ENCODE measurements around the gene ZNF384.
"Not testable (repeated sequence)": the region's sequence is repeated elsewhere in the genome, so short reads cannot be mapped to it uniquely, and the experiment has no call there.

The ZNF384 gene

DNA sequence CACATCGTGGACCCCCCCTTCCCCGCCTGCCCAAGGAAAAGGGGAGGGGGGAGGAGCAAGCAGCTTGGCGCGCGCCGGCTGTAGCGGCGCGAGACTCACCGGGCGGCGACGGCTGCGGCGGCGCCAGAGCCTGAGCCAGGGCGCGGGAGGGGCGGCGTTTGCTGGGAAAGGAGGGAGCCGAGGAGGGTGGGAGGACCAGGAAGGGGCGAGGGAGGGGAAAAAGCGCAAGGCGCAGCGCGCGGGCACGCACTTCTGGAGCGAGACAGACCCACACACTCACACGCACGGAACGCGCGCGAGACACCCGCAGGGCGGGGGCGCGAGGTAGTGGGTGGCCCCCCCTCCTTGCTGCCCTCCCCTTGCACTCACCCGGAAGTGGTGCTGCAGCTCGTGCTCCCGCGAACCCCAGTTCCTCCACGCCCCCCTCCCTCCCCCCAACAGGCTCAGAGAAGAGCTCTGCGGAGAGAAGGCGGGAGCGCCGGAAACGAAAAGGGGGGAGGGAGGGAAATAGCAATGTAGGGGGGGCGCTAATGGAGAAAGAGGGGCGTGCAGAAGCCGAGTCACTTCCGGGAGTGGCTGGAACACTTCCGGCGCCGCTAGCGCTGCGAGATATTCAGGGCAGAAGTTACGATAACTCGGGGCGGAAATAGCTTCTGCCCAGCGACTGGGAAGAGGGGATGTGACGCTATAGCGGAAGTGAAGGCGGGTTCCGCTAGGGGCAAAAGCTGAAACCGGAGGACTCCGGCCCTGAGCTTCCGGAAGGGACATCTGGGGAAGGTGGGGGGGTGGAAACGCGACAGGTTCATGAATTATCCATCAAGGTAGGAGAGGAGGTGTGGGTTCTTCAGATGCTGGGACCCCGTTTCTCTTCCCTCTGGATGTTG lies at the start of gene ZNF384:
ZNF384 (minus strand) TSS at position 377 of the 884 bp plus-strand sequence. CDS start 9,855 bp downstream, outside the sequence.
- peak; percentile 87 for DNase-seq

DNA sequence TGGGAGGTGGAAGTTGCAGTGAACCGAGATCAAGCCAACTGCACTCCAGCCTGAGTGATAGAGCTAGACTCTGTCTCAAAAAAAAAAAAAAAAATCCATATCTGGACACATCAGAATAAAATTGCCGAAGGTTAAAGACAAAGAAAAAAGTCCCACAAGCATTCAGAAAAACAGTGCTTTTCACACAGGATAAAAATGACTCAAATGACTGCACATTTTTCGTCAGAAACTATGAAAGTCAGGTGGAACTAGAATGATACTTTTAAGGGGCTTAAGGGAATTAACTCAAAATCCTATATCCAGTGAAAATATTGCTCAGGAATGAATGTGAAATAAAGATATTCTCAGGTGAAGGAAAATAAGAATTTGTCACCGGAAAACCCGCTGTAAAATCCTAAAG lies 47.6 kb upstream of the ZNF384 start:
- DNase-seq, result no peak

GRCh38 chr12:6735448-6736191 lies 46.4 kb upstream of the ZNF384 start:
- peak; percentile 25 for DNase-seq

DNA sequence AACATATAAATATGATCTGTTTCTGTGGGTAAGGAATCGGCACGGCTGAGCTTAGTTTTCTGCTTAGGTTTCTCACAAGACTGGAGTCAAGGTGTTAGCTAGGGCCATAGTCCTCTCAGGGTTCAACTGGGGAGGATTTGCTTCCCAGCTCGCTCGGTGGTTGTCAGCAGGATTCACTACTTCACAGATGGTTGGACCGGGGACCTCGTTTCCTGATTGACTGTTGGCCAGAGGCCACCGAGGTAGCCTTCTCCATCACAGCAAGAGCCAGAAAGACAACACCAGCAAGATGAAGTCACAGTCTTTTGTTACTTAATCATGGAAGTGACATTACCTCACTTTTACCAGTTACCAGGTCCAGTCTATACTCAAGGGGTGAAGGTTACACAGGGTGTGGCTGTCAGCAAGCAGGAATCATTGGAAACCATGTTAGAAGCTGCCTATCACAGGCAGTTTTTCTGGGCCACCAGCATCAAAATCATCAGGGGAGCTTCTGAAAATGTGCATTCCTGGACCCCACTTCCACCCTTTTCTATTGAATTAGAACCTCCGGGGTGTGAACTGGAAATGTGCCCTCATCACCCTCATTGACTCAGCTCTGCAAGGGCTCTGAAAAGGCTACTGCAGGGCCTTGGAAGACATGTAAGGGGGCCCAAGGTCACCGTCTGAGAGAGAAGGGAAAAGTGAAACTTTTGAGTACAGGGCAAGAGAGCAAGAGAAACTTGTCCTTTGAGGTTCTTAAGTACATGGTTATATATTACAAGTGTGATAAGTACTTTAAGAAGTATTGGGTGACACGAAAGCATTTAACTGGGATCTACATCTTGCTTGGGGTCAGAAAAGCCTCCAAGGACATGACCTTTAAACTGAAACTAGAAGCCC lies 45.6 kb upstream of the ZNF384 start:
- no peak for DNase-seq

DNA sequence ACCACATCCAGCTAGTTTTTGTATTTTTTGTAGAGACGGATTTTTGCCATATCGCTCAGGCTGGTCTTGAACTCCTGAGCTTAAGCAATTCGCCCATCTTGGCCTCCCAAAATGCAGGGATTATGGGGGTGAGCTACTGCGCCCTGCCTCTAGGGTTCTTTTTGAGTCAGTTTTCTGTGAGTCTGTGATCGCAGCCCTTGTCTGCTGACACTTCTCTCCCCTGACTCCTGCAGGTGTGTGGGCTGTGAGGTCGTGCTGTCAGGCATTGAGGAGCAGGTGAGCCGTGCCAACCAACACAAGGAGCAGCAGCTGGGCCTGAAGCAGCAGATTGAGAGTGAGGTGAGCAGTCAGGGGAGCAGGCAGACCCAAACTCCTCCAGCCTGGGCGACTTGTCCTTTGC lies 41.0 kb upstream of the ZNF384 start:
- DNase-seq, result no peak

DNA sequence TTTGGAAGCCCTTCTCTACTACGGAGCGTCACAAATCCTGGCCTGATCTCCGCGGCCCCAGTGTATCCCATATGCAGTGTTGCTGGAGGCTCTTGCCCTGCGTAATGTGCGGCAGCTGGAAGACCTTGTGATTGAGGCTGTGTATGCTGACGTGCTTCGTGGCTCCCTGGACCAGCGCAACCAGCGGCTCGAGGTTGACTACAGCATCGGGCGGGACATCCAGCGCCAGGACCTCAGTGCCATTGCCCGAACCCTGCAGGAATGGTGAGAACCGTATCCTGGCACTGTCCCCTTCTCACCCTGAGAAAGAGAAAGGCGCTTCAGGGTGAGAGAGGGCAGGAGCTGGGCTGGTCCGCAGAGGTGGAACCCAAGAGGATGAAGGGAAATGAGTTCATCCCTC lies 40.0 kb upstream of the ZNF384 start:
- no peak for DNase-seq

DNA sequence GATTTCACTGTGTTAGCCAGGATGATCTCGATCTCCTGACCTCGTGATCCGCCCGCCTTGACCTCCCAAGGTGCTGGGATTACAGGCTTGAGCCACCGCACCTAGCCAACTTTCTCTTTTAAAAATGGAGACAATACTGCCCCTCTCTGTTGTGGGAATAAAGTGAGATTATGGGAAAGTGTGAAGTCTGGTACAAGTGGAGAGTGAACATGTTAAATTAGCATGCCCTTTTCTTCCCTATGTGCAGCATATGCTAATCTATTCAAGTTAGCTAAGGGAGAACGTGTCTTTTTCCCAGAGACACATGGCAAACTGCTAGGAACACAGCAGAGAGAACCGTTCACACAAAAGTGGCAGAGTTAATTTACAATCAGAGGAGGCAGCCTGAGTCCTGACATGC lies 36.2 kb upstream of the ZNF384 start:
- no peak for DNase-seq

DNA sequence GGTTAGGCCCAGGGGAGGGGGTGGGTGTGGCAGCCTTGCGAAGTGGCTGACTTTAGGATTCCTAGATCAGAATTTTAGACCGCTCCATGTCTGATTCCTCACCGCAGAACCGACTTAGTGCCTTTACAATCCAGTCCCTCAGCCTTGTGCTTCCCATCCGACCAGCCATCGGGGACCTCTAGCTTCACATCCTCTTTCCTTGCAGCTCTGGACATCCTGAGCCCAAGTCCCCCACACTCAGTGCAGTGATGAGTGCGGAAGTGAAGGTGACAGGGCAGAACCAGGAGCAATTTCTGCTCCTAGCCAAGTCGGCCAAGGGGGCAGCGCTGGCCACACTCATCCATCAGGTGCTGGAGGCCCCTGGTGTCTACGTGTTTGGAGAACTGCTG lies 35.2 kb upstream of the ZNF384 start:
- DNase-seq, result no peak

DNA sequence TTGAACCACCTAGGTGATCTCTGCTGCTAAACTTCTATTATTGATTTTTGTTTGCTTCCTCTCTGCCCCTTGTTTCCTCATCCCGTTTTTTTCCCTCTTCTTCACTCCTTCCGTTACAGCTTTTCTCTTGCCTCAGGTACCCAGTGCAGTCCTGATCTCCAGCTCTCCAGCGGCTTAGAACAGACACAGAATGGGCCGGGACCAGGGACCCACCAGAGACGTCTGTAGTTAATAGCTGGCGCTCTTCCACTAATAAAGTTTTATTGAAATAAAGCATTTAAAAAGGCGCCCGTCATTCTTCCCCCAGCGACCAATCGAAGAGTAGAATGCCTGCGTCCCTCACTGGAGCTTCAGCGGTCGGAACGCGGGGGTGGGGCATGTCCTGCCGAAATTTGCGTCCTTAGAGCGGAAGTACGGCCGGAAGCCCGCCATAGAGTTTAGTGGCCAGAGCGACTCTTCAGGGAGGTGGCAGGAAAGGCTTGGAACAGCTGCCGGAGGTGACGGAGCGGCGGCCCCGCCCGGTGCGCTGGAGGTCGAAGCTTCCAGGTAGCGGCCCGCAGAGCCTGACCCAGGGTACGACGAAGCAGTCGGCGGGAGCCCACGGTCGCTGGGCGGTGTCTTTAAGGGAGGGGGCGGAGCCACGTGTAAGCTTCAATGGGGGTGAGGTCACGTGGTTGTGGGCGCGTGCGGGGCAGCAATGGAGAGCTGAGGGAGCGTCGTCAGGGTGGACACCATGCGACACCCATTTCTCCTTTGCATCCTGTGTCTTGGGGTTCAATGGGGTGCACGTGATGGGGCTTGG lies 34.6 kb upstream of the ZNF384 start, which contains the start of gene COPS7A:
COPS7A (plus strand) TSS at position 440 of the 802 bp plus-strand sequence. CDS start 611 bp downstream, outside the sequence.
- peak; percentile 91 for DNase-seq

GRCh38 chr12:6722863-6723262 lies 33.7 kb upstream of the ZNF384 start:
- no peak for DNase-seq

- no peak for DNase-seq
Measured at GRCh38 chr12:6716874-6717437, 27.8 kb upstream of the ZNF384 start.

GRCh38 chr12:6716031-6716873 lies 27.1 kb upstream of the ZNF384 start:
- DNase-seq, result not testable (repeated sequence)

GRCh38 chr12:6708960-6709394 lies 19.8 kb upstream of the ZNF384 start:
- DNase-seq, result no peak

- DNase-seq, result not testable (repeated sequence)
Measured at GRCh38 chr12:6708351-6708750, 19.2 kb upstream of the ZNF384 start.

DNA sequence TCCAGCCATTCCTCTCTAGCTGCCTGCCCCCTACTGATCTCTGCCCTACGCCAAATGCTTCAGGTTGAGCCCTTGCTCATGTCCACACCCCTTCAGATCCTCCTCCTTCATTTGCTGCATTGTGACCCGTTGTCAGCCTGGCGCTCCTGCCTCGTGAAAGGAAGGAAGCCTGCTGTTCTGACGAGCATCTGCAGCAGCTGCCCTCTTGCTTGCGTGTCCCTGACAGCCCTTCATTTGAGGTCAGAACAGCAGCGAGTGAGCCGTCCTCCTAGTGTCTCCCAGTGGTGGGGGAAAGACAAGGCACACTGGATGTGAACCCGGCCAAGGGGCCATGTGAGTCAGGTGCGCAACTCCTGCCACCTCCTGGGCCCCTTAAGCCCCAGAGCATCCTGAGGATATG lies 14.5 kb upstream of the ZNF384 start:
- no peak for DNase-seq

GRCh38 chr12:6701078-6701768 lies 12.0 kb upstream of the ZNF384 start:
- no peak for DNase-seq

GRCh38 chr12:6700646-6701051 lies 11.5 kb upstream of the ZNF384 start, which contains the start of gene PIANP:
Gene PIANP (minus strand): TSS chr12:6700815. CDS start chr12:6698061, 2,754 bp downstream.
- peak; percentile 51 for DNase-seq

DNA sequence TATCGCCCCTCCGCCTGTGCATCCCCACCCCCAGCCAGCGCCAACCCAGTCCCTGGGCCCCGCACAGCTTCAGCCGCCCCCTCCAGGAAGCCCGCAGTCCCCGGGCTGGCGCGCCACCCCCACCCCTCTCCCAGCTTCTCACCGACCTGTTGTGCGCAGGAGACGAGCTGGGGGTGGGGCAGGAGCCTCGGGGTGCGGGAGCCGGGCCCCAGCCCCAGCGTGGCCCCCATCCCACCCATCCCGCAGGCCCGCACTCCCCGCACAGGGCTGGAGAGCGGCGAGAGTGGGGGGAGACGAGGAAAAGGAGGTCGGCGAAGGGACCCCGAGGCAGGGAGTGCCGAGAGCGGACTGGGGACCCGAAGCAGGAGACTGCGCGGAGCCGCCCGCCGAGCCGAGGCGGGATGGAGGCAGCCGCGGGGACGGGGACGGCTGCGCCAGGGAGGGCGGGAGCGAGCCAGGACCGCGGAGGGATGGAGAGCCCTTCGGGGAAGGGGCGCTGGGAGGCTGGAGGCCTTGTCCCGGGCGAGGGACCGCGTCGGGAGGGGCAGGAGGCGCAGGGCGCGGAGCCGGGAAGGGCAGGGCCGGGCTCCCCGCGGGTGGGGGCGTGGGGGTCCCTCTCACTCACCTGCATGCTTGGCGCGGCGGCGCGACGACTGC lies 10.9 kb upstream of the ZNF384 start:
- DNase-seq, result no peak

Data from stimulated activated CD4-positive, alpha-beta T cell treated with anti-CD3 and anti-CD28 coated beads, Interleukin-12 subunit alpha, Interleukin-12 subunit beta, amount 100 ng/mL, for 4 hours (primary cell).